ENCODE data around the gene IL1RAPL1. TPM values are rescaled to one million over a fixed set of nuclear protein-coding genes. Genes with fewer than 3 reads are reported as not detected.

Gene IL1RAPL1
- total RNA-seq, 4 donors from 2014 or later = 8.2 to 10.9 (median 8.8) TPM

GRCh38 chrX:29671421-29671820 is 1084.2 kb downstream of the IL1RAPL1 start:
- H3K36me3 ChIP-seq = no peaks in the 10 kb centered on the region
- H3K4me1 ChIP-seq = no peaks in the 10 kb centered on the region
- no peak for TF ChIP-seq EP300 (IDR thresholded peaks at IDR 0.05)
- no peak for TF ChIP-seq POLR2A (IDR thresholded peaks at IDR 0.05)
- TF ChIP-seq, protein P1, sequence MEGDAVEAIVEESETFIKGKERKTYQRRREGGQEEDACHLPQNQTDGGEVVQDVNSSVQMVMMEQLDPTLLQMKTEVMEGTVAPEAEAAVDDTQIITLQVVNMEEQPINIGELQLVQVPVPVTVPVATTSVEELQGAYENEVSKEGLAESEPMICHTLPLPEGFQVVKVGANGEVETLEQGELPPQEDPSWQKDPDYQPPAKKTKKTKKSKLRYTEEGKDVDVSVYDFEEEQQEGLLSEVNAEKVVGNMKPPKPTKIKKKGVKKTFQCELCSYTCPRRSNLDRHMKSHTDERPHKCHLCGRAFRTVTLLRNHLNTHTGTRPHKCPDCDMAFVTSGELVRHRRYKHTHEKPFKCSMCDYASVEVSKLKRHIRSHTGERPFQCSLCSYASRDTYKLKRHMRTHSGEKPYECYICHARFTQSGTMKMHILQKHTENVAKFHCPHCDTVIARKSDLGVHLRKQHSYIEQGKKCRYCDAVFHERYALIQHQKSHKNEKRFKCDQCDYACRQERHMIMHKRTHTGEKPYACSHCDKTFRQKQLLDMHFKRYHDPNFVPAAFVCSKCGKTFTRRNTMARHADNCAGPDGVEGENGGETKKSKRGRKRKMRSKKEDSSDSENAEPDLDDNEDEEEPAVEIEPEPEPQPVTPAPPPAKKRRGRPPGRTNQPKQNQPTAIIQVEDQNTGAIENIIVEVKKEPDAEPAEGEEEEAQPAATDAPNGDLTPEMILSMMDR (IDR thresholded peaks at IDR 0.05) = no peak
- H3K27ac ChIP-seq = no peak overlapping the region
- no peak for DNase-seq (ENCODE audit: low spot score in 2 of 2)
- H3K27me3 ChIP-seq = no peaks in the 10 kb centered on the region
- 83 to 86% methylated on average over 5 of the region's 5 CpGs for WGBS, 2 donors
- no peaks in the 10 kb centered on the region for H3K9me3 ChIP-seq
- H3K4me3 ChIP-seq = no peak overlapping the region

- H3K27me3 ChIP-seq = no peaks in the 10 kb centered on the region
- no peak for DNase-seq (ENCODE audit: low spot score in 2 of 2)
- H3K36me3 ChIP-seq = no peaks in the 10 kb centered on the region
- no peak overlapping the region for H3K4me3 ChIP-seq
- no peak overlapping the region for H3K27ac ChIP-seq
- TF ChIP-seq POLR2A (IDR thresholded peaks at IDR 0.05) (no peak), EP300 (IDR thresholded peaks at IDR 0.05) (no peak)
- TF ChIP-seq, protein P1 (IDR thresholded peaks at IDR 0.05) = no peak
- H3K9me3 ChIP-seq = no peaks in the 10 kb centered on the region
- no peaks in the 10 kb centered on the region for H3K4me1 ChIP-seq
These were observed 1100.4 kb downstream of the IL1RAPL1 start for GRCh38 chrX:29687687-29688086.

GRCh38 chrX:29690061-29690460 is 1102.8 kb downstream of the IL1RAPL1 start:
- no peaks in the 10 kb centered on the region for H3K4me1 ChIP-seq
- no peak overlapping the region for H3K27ac ChIP-seq
- TF ChIP-seq, protein P1 (IDR thresholded peaks at IDR 0.05) = no peak
- TF ChIP-seq EP300 (IDR thresholded peaks at IDR 0.05) (no peak), POLR2A (IDR thresholded peaks at IDR 0.05) (no peak)
- H3K9me3 ChIP-seq = no peaks in the 10 kb centered on the region
- WGBS, 2 donors = 67 to 78% methylated on average over 3 of the region's 3 CpGs
- no peak for DNase-seq (ENCODE audit: low spot score in 2 of 2)
- no peak overlapping the region for H3K4me3 ChIP-seq
- no peaks in the 10 kb centered on the region for H3K36me3 ChIP-seq
- H3K27me3 ChIP-seq = no peaks in the 10 kb centered on the region

- Histone ChIP-seq H3K9me3 (no peaks in the 10 kb centered on the region), H3K27ac (no peak overlapping the region), H3K36me3 (no peaks in the 10 kb centered on the region), H3K27me3 (no peaks in the 10 kb centered on the region), H3K4me1 (no peaks in the 10 kb centered on the region), H3K4me3 (no peak overlapping the region)
- WGBS, 2 donors = 70 to 91% methylated on average over 3 of the region's 3 CpGs
- TF ChIP-seq POLR2A (IDR thresholded peaks at IDR 0.05) = no peak
- TF ChIP-seq, protein P1 (IDR thresholded peaks at IDR 0.05) = no peak
- DNase-seq (ENCODE audit: low spot score in 2 of 2) = no peak
These were observed 1103.8 kb downstream of the IL1RAPL1 start for GRCh38 chrX:29691044-29691443.

DNA sequence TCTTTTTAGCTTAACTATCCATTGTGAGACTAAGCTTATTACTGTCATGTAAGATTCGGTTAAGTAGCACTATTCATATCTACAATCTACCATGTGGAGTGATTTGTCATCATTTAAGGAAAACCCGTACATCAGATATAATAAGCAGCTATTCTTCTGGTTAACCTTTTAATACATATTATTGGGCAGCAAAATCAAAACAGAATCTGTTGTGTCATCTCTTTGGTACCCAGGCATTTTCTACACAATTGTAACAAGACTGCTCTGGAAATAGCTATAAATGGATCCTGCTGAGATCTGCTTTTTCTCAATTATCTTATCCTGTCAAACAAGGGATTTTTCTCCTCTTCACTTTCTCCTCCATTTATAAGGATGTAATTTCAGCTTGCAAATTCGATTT is 1106.7 kb downstream of the IL1RAPL1 start:
- H3K27ac ChIP-seq = no peak overlapping the region
- no peaks in the 10 kb centered on the region for H3K36me3 ChIP-seq
- no peak overlapping the region for H3K4me3 ChIP-seq
- no peaks in the 10 kb centered on the region for H3K27me3 ChIP-seq
- H3K9me3 ChIP-seq = no peaks in the 10 kb centered on the region
- no peaks in the 10 kb centered on the region for H3K4me1 ChIP-seq
- WGBS, 2 donors = 52 to 71% methylated on average over 3 of the region's 3 CpGs
- TF ChIP-seq POLR2A (IDR thresholded peaks at IDR 0.05) (no peak), EP300 (IDR thresholded peaks at IDR 0.05) (no peak)
- TF ChIP-seq, protein P1 (IDR thresholded peaks at IDR 0.05) = no peak
- no peak for DNase-seq (ENCODE audit: low spot score in 2 of 2)

All from tibial nerve (tissue), 4 donors.